Activated naive CD4-positive, alpha-beta T cell treated with anti-CD3 and anti-CD28 coated beads for 36 hours (primary cell): Measurements from ENCODE around the gene C1QTNF8. TPM values are rescaled to one million over a fixed set of nuclear protein-coding genes. Genes with fewer than 3 reads are reported as not detected.

Experiments
- CTCF ChIA-PET: fragments of 350-600 bp; sonication (Branson Sonifier 250); formaldehyde crosslinking; loops from one replicate; lab custom pipeline; 2021; ENCODE audit warnings: antibody characterized with exemption; lab: Charles Lee
- DNase-seq: peaks from one replicate; pipeline ENCODE4 v3.0.0-alpha.2; 2020
- H3K27ac Mint-ChIP-seq: one replicate; pipeline ENCODE4 v1.8.0; 2021; ENCODE audit warnings: mild to moderate bottlenecking, mixed read lengths
- H3K27me3 Mint-ChIP-seq: one replicate; pipeline ENCODE4 v1.8.0; 2021; ENCODE audit warnings: low read depth, mixed read lengths
- H3K36me3 Mint-ChIP-seq: one replicate; pipeline ENCODE4 v1.8.0; 2021; ENCODE audit warnings: low read depth, mixed read lengths
- H3K4me1 Mint-ChIP-seq: one replicate; pipeline ENCODE4 v1.8.0; 2021; ENCODE audit warnings: low read depth, mixed read lengths
- H3K4me3 Mint-ChIP-seq: one replicate; pipeline ENCODE4 v1.8.0; 2021; ENCODE audit warnings: mild to moderate bottlenecking, moderate library complexity, mixed read lengths
- H3K9me3 Mint-ChIP-seq: one replicate; pipeline ENCODE4 v1.8.0; 2021; ENCODE audit warnings: mixed read lengths
- intact Hi-C: fragments of 100-400 bp; cut with micrococcal nuclease; formaldehyde crosslinking; loops from one replicate; pipeline ENCODE4 v1.15.1; 2023
- total RNA-seq, 2 experiments: library from RNA; stranded (reverse); gene quantifications; one replicate each; pipeline ENCODE4 v1.2.3, GENCODE V29; 2021

The C1QTNF8 gene
- total RNA-seq, 2 experiments from 2014 or later = not detected

GRCh38 chr16:1101573-1102332 lies 5.7 kb upstream of the C1QTNF8 start:
- H3K9me3 Mint-ChIP-seq = no peaks in the 10 kb centered on the region
- no peak overlapping the region for H3K27ac Mint-ChIP-seq
- H3K4me1 Mint-ChIP-seq = no peaks in the 10 kb centered on the region
- DNase-seq = no peak
- H3K36me3 Mint-ChIP-seq = no peaks in the 10 kb centered on the region
- peaks cover 11% of the 10 kb centered on the region for H3K27me3 Mint-ChIP-seq
- CTCF ChIA-PET = no interaction called here
- intact Hi-C loops = loop anchor here (2.0 kb wide), 1 partner anchor 45 kb away; no protein-coding TSS in a partner anchor
- H3K4me3 Mint-ChIP-seq = no peak overlapping the region

GRCh38 chr16:1101133-1101532 lies 5.1 kb upstream of the C1QTNF8 start:
- no peak for DNase-seq
- H3K9me3 Mint-ChIP-seq = no peaks in the 10 kb centered on the region
- intact Hi-C loops = no loop called here
- H3K36me3 Mint-ChIP-seq = no peaks in the 10 kb centered on the region
- peaks cover 11% of the 10 kb centered on the region for H3K27me3 Mint-ChIP-seq
- H3K4me1 Mint-ChIP-seq = no peaks in the 10 kb centered on the region
- H3K27ac Mint-ChIP-seq = no peak overlapping the region
- CTCF ChIA-PET = interaction anchor here (0.6 kb wide), 1 partner anchor 60 kb away, joined by 3 read pairs; no protein-coding TSS in a partner anchor
- H3K4me3 Mint-ChIP-seq = no peak overlapping the region

GRCh38 chr16:1100084-1100800 lies 4.2 kb upstream of the C1QTNF8 start:
- DNase-seq = no peak
- Mint-ChIP-seq H3K9me3 (no peaks in the 10 kb centered on the region), H3K4me3 (no peak overlapping the region), H3K36me3 (no peaks in the 10 kb centered on the region), H3K27me3 (peaks cover 9% of the 10 kb centered on the region), H3K4me1 (no peaks in the 10 kb centered on the region), H3K27ac (no peak overlapping the region)
- CTCF ChIA-PET = no interaction called here
- intact Hi-C loops = no loop called here

GRCh38 chr16:1099189-1100083 lies 3.4 kb upstream of the C1QTNF8 start:
- Mint-ChIP-seq H3K4me3 (no peak overlapping the region), H3K36me3 (no peaks in the 10 kb centered on the region), H3K27me3 (peaks cover 5% of the 10 kb centered on the region), H3K9me3 (no peaks in the 10 kb centered on the region), H3K27ac (no peak overlapping the region), H3K4me1 (no peaks in the 10 kb centered on the region)
- DNase-seq = no peak
- intact Hi-C loops = no loop called here
- CTCF ChIA-PET = no interaction called here

- H3K9me3 Mint-ChIP-seq = no peaks in the 10 kb centered on the region
- H3K36me3 Mint-ChIP-seq = no peaks in the 10 kb centered on the region
- H3K4me1 Mint-ChIP-seq = no peaks in the 10 kb centered on the region
- CTCF ChIA-PET = no interaction called here
- DNase-seq = no peak
- no peak overlapping the region for H3K4me3 Mint-ChIP-seq
- intact Hi-C loops = no loop called here
- peaks cover 2% of the 10 kb centered on the region for H3K27me3 Mint-ChIP-seq
- H3K27ac Mint-ChIP-seq = no peak overlapping the region
These were observed 2.4 kb upstream of the C1QTNF8 start for GRCh38 chr16:1098266-1098991.

- no peak overlapping the region for H3K4me3 Mint-ChIP-seq
- CTCF ChIA-PET = no interaction called here
- no peak for DNase-seq
- intact Hi-C loops = no loop called here
- peaks cover 2% of the 10 kb centered on the region for H3K27me3 Mint-ChIP-seq
- H3K27ac Mint-ChIP-seq = no peak overlapping the region
- no peaks in the 10 kb centered on the region for H3K9me3 Mint-ChIP-seq
- no peaks in the 10 kb centered on the region for H3K36me3 Mint-ChIP-seq
- H3K4me1 Mint-ChIP-seq = no peaks in the 10 kb centered on the region
These were observed 1.8 kb upstream of the C1QTNF8 start for GRCh38 chr16:1097800-1098199.

GRCh38 chr16:1097156-1097555 lies 1.1 kb upstream of the C1QTNF8 start:
- Mint-ChIP-seq H3K9me3 (peaks cover 2% of the 10 kb centered on the region), H3K4me1 (no peaks in the 10 kb centered on the region), H3K4me3 (no peak overlapping the region), H3K36me3 (no peaks in the 10 kb centered on the region), H3K27ac (no peak overlapping the region), H3K27me3 (peaks cover 2% of the 10 kb centered on the region)
- no peak for DNase-seq
- CTCF ChIA-PET = no interaction called here
- intact Hi-C loops = no loop called here

- Mint-ChIP-seq H3K9me3 (peaks cover 3% of the 10 kb centered on the region), H3K4me3 (no peak overlapping the region)
These were observed 435 bp downstream of the C1QTNF8 start for GRCh38 chr16:1095450-1096168.

GRCh38 chr16:1094601-1095449 lies 1.2 kb downstream of the C1QTNF8 start:
- Mint-ChIP-seq H3K36me3 (no peaks in the 10 kb centered on the region), H3K27me3 (peaks cover 2% of the 10 kb centered on the region), H3K27ac (no peak overlapping the region), H3K4me1 (no peaks in the 10 kb centered on the region), H3K9me3 (peaks cover 3% of the 10 kb centered on the region), H3K4me3 (no peak overlapping the region)
- DNase-seq = no peak
- intact Hi-C loops = no loop called here
- CTCF ChIA-PET = no interaction called here

More at GRCh38 chr16:1095450-1096168, 435 bp downstream of the C1QTNF8 start:
- no peak for DNase-seq
- CTCF ChIA-PET = interaction anchor here (0.6 kb wide), 1 partner anchor 9 kb away, joined by 3 read pairs; no protein-coding TSS in a partner anchor
- H3K27me3 Mint-ChIP-seq = peaks cover 2% of the 10 kb centered on the region
- no peaks in the 10 kb centered on the region for H3K4me1 Mint-ChIP-seq
- H3K36me3 Mint-ChIP-seq = no peaks in the 10 kb centered on the region
- H3K27ac Mint-ChIP-seq = no peak overlapping the region
- intact Hi-C loops = no loop called here

- Mint-ChIP-seq H3K4me1 (no peaks in the 10 kb centered on the region), H3K36me3 (no peaks in the 10 kb centered on the region), H3K4me3 (no peak overlapping the region), H3K27ac (no peak overlapping the region), H3K27me3 (peaks cover under 1% of the 10 kb centered on the region), H3K9me3 (peaks cover 3% of the 10 kb centered on the region)
- DNase-seq = no peak
- intact Hi-C loops = no loop called here
- CTCF ChIA-PET = no interaction called here
These were observed 1.9 kb downstream of the C1QTNF8 start for GRCh38 chr16:1094124-1094479.
